GM18519 (cell line): ENCODE results near the gene CUEDC1.
A peak's percentile ranks its signal among the peaks of the same experiment; 100 is the strongest.
"Not testable (repeated sequence)": the region's sequence is repeated elsewhere in the genome, so short reads cannot be mapped to it uniquely, and the experiment has no call there.

Experiments
- ATAC-seq: cut with Tn5 transposase; IDR thresholded peaks from one replicate; pipeline ENCODE4 v1.9.1; 2021; ENCODE audit warnings: mild to moderate bottlenecking, moderate library complexity; ENCODE audit not compliant: unreplicated experiment, low FRiP score

The CUEDC1 gene

GRCh38 chr17:57958391-57958790, 3.2 kb upstream of the CUEDC1 start:
- not testable (repeated sequence) for ATAC-seq

GRCh38 chr17:57957886-57958285, 2.7 kb upstream of the CUEDC1 start:
- no peak for ATAC-seq

- no peak for ATAC-seq
Observed at GRCh38 chr17:57957120-57957850, 2.1 kb upstream of the CUEDC1 start.

GRCh38 chr17:57956291-57957119, 1.3 kb upstream of the CUEDC1 start:
- ATAC-seq: no peak

GRCh38 chr17:57954397-57955182, 622 bp downstream of the CUEDC1 start:
- no peak for ATAC-seq

GRCh38 chr17:57953705-57954396, 1.4 kb downstream of the CUEDC1 start:
- ATAC-seq: no peak

- ATAC-seq: no peak
Observed at GRCh38 chr17:57953219-57953618, 2.0 kb downstream of the CUEDC1 start.

GRCh38 chr17:57949649-57950048, 5.6 kb downstream of the CUEDC1 start:
- ATAC-seq: no peak

GRCh38 chr17:57948555-57949420, 6.4 kb downstream of the CUEDC1 start:
- no peak for ATAC-seq

- ATAC-seq: no peak
Observed at GRCh38 chr17:57948169-57948554, 7.0 kb downstream of the CUEDC1 start.

- ATAC-seq: no peak
Observed at GRCh38 chr17:57947369-57947768, 7.8 kb downstream of the CUEDC1 start.

GRCh38 chr17:57946798-57947358, 8.3 kb downstream of the CUEDC1 start:
- ATAC-seq: peak; percentile 79

GRCh38 chr17:57945996-57946797, 9.0 kb downstream of the CUEDC1 start:
- ATAC-seq: no peak

- no peak for ATAC-seq
Observed at GRCh38 chr17:57944908-57945307, 10.3 kb downstream of the CUEDC1 start.

- ATAC-seq: no peak
Observed at GRCh38 chr17:57943645-57944044, 11.6 kb downstream of the CUEDC1 start.

- ATAC-seq: no peak
Observed at GRCh38 chr17:57943140-57943539, 12.1 kb downstream of the CUEDC1 start.

GRCh38 chr17:57941384-57942370, 13.5 kb downstream of the CUEDC1 start:
- ATAC-seq: no peak
